Ascending aorta (tissue), 2 donors: ENCODE results near the gene CCDC120. TPM values are rescaled to one million over a fixed set of nuclear protein-coding genes. Genes with fewer than 3 reads are reported as not detected.

Experiments used
- DNase-seq, 2 donors: peaks; one replicate each; pipeline ENCODE4 v3.0.0-alpha.2; 2019; ENCODE audit warnings: low spot score in 2 of 2
- H3K27ac ChIP-seq, 2 donors: fragments of 200-600 bp; sonication (generic); one replicate each; pipeline ENCODE4 v1.5.1; 2016 to 2017; ENCODE audit warnings: mild to moderate bottlenecking in 1 of 2
- H3K27me3 ChIP-seq: fragments of 200-600 bp; sonication (generic); one replicate; pipeline ENCODE4 v1.5.1; 2017
- H3K36me3 ChIP-seq, 2 donors: fragments of 200-600 bp; sonication (generic); one replicate each; pipeline ENCODE4 v1.5.1; 2016
- H3K4me1 ChIP-seq, 2 donors: fragments of 200-600 bp; sonication (generic); one replicate each; pipeline ENCODE4 v1.5.1; 2016 to 2017; ENCODE audit warnings: mild to moderate bottlenecking in 1 of 2
- H3K4me3 ChIP-seq, 2 donors: fragments of 200-600 bp; sonication (generic); one replicate each; pipeline ENCODE4 v1.5.1; 2016 to 2017; ENCODE audit warnings: mild to moderate bottlenecking in 1 of 2
- H3K9me3 ChIP-seq, 2 donors: fragments of 200-600 bp; sonication (generic); one replicate each; pipeline ENCODE4 v1.5.1; 2016
- CTCF ChIP-seq, 3 experiments: fragments of 200-600 bp in 2 of 3; fragments of 450-650 bp in 1 of 3; sonication (generic) in 2 of 3; IDR thresholded peaks; one replicate each; pipeline ENCODE4 v1.5.1; 2016 to 2019; ENCODE audit warnings: antibody characterized with exemption in 3 of 3, mild to moderate bottlenecking in 1 of 3, moderate library complexity in 1 of 3
- intact Hi-C: fragments of 100-400 bp; cut with DNase I; formaldehyde crosslinking; loops from one replicate; pipeline ENCODE4 v1.15.1; 2023
- total RNA-seq: library from RNA; depleted of rRNA; stranded (reverse); fragments of >200 nt; gene quantifications from one replicate; pipeline ENCODE4 v1.1.0, GENCODE V29; 2016

The CCDC120 gene
- total RNA-seq: 0.11 TPM

GRCh38 chrX:49058794-49059193 is at the start of gene CCDC120:
Gene CCDC120 (plus strand): TSS chrX:49058999. CDS start chrX:49062042, 3,043 bp downstream.
- Histone ChIP-seq H3K36me3 (peaks cover 2 to 4% of the 10 kb centered on the region in 2 donors), H3K27ac (peak within 1 kb of the TSS; percentile 45 to 49), H3K9me3 (no peaks in the 10 kb centered on the region), H3K27me3 (no peaks in the 10 kb centered on the region), H3K4me3 (no peak within 1 kb of the TSS), H3K4me1 (no peaks in the 10 kb centered on the region)
- DNase-seq: no peak
- intact Hi-C loops: no loop called here
- no peak for TF ChIP-seq CTCF (IDR thresholded peaks at IDR 0.05)

- no peaks in the 10 kb centered on the region for H3K9me3 ChIP-seq
- H3K4me1 ChIP-seq: no peaks in the 10 kb centered on the region
- no peaks in the 10 kb centered on the region for H3K27me3 ChIP-seq
- H3K27ac ChIP-seq: no peak overlapping the region
- intact Hi-C loops: no loop called here
- no peak for DNase-seq
- no peaks in the 10 kb centered on the region for H3K36me3 ChIP-seq
- no peak overlapping the region for H3K4me3 ChIP-seq
- no peak for TF ChIP-seq CTCF (IDR thresholded peaks at IDR 0.05)
Observed at GRCh38 chrX:49019050-49019449, 39.7 kb upstream of the CCDC120 start.

GRCh38 chrX:49019599-49020249 is 39.1 kb upstream of the CCDC120 start:
- no peaks in the 10 kb centered on the region for H3K27me3 ChIP-seq
- no peak for DNase-seq
- no peaks in the 10 kb centered on the region for H3K9me3 ChIP-seq
- intact Hi-C loops: no loop called here
- H3K27ac ChIP-seq: no peak overlapping the region
- H3K4me1 ChIP-seq: no peaks in the 10 kb centered on the region
- no peaks in the 10 kb centered on the region for H3K36me3 ChIP-seq
- H3K4me3 ChIP-seq: no peak overlapping the region
- TF ChIP-seq CTCF (IDR thresholded peaks at IDR 0.05): no peak

- DNase-seq: no peak
- intact Hi-C loops: no loop called here
- H3K4me3 ChIP-seq: no peak overlapping the region
- no peak for TF ChIP-seq CTCF (IDR thresholded peaks at IDR 0.05)
- H3K36me3 ChIP-seq: peaks cover 35 to 40% of the 10 kb centered on the region in 2 donors
- H3K4me1 ChIP-seq: no peaks in the 10 kb centered on the region
- no peaks in the 10 kb centered on the region for H3K27me3 ChIP-seq
- no peaks in the 10 kb centered on the region for H3K9me3 ChIP-seq
- no peak overlapping the region for H3K27ac ChIP-seq
Observed at GRCh38 chrX:49029876-49030275, 28.9 kb upstream of the CCDC120 start.

- DNase-seq: no peak
- no peak for TF ChIP-seq CTCF (IDR thresholded peaks at IDR 0.05)
- Histone ChIP-seq H3K36me3 (peaks cover 35 to 40% of the 10 kb centered on the region in 2 donors), H3K27ac (no peak overlapping the region), H3K9me3 (no peaks in the 10 kb centered on the region), H3K4me1 (no peaks in the 10 kb centered on the region), H3K4me3 (no peak overlapping the region), H3K27me3 (no peaks in the 10 kb centered on the region)
- intact Hi-C loops: no loop called here
Observed at GRCh38 chrX:49030283-49030682, 28.5 kb upstream of the CCDC120 start.
